WI38 (cell line): ENCODE measurements around the gene AMPH.

Experiments used
- H3K4me3 ChIP-seq: 2 replicates; pipeline ENCODE4 v1.5.1; 2011; ENCODE audit warnings: low read depth, mild to moderate bottlenecking, control low read depth, low read length
- CTCF ChIP-seq: IDR thresholded peaks from 2 replicates; pipeline ENCODE4 v1.5.1; 2012; ENCODE audit warnings: low read depth, mild to moderate bottlenecking, control low read depth, low read length

AMPH gene

GRCh38 chr7:38520741-38521140 lies 110.4 kb downstream of the AMPH start:
- TF ChIP-seq CTCF = no peak
- H3K4me3 ChIP-seq = no peak overlapping the region

DNA sequence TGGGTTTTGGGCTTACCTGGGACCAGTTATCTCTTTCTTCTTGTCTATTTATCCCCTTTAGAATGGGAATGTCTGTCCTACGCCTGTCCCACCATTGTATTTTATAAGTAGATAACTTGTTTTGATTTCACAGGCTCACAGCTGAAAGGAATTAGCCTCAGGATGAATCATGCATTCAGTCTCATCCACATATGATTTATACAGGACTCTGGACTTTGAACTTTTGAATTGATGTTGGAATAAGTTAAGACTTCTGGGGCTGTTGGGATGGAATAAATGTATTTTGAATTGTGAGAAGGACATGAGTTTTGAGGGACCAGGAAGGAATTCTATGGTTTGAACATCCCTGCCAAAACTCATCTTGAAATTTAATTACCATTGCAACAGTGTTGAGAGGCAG lies 112.6 kb downstream of the AMPH start:
- TF ChIP-seq CTCF = no peak
- H3K4me3 ChIP-seq = no peak overlapping the region

DNA sequence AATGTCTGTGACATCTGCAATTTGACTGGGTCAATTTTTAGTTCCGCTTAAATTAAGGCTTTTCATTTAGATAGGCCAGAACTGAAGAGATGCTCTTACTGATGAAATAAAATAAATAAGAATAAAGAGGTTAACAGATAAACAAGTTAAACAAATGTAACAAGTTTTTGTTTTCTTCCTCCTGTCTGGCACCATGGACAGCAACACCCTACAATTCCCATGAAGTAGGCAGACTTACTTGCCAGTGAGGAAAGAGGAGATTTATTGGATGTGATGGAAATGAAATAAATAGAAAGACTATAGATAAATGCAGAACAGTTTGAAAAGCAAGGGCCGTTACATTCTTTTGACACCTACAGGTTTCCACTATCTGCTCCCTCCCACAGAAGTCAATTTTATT lies 118.5 kb downstream of the AMPH start:
- no peak overlapping the region for H3K4me3 ChIP-seq
- no peak for TF ChIP-seq CTCF

DNA sequence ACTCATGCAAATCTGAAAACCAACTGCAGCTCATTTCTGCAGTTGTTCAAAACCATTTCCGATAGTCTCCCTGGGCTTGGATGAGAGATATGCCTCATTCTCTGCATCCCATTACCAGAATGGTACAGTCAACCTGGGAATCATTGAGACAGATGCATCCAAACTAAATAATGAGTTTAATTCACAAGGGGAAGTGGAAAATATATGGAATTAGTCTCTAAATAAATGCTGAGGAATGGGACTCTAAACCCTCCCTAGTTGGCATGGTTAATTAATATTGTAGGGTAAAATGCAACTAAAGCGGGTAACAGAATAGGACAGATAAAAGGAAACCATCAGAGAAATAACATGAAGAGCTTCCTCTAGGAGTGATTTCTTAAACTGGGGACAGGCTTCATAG lies 118.9 kb downstream of the AMPH start:
- TF ChIP-seq CTCF = no peak
- no peak overlapping the region for H3K4me3 ChIP-seq

GRCh38 chr7:38507384-38507783 lies 123.8 kb downstream of the AMPH start:
- H3K4me3 ChIP-seq = no peak overlapping the region
- no peak for TF ChIP-seq CTCF

GRCh38 chr7:38506756-38507155 lies 124.4 kb downstream of the AMPH start:
- no peak for TF ChIP-seq CTCF
- H3K4me3 ChIP-seq = no peak overlapping the region

- TF ChIP-seq CTCF = no peak
- no peak overlapping the region for H3K4me3 ChIP-seq
Measured at GRCh38 chr7:38506004-38506403, 125.2 kb downstream of the AMPH start.

GRCh38 chr7:38504684-38505083 lies 126.5 kb downstream of the AMPH start:
- H3K4me3 ChIP-seq = no peak overlapping the region

More at GRCh38 chr7:38504684-38505083, 126.5 kb downstream of the AMPH start:
- no peak for TF ChIP-seq CTCF
